Nephron progenitor cell (in vitro differentiated cells): Measurements from ENCODE around the gene ARHGAP31.

ENCODE experiments used
- DNase-seq: peaks from one replicate; pipeline ENCODE4 v3.0.0; 2021
- H3K27ac Mint-ChIP-seq: 2 replicates; pipeline ENCODE4 v1.8.0; 2021; ENCODE audit warnings: mild to moderate bottlenecking, moderate library complexity, mixed read lengths
- H3K27me3 Mint-ChIP-seq: 2 replicates; pipeline ENCODE4 v1.8.0; 2021; ENCODE audit warnings: mild to moderate bottlenecking, low read depth, mixed read lengths; ENCODE audit not compliant: poor library complexity
- H3K36me3 Mint-ChIP-seq: 2 replicates; pipeline ENCODE4 v1.8.0; 2021; ENCODE audit warnings: low read depth, mixed read lengths
- H3K4me1 Mint-ChIP-seq: 2 replicates; pipeline ENCODE4 v1.8.0; 2021; ENCODE audit warnings: mixed read lengths
- H3K4me3 Mint-ChIP-seq: 2 replicates; pipeline ENCODE4 v1.8.0; 2021; ENCODE audit warnings: mild to moderate bottlenecking, moderate library complexity, mixed read lengths
- H3K9me3 Mint-ChIP-seq: 2 replicates; pipeline ENCODE4 v1.8.0; 2021; ENCODE audit warnings: mild to moderate bottlenecking, moderate library complexity, mixed read lengths
- CTCF ChIP-seq: fragments of 200-600 bp; sonication (generic); IDR thresholded peaks from 2 replicates; pipeline ENCODE4 v1.5.0; 2021; ENCODE audit warnings: antibody characterized with exemption

ARHGAP31 gene

GRCh38 chr3:119378259-119378803, 84.1 kb downstream of the ARHGAP31 start:
- DNase-seq, result no peak
- Mint-ChIP-seq H3K27me3 (no peaks in the 10 kb centered on the region), H3K36me3 (peaks cover 28% of the 10 kb centered on the region), H3K4me3 (no peak overlapping the region), H3K4me1 (no peaks in the 10 kb centered on the region), H3K27ac (no peak overlapping the region), H3K9me3 (peaks cover 5% of the 10 kb centered on the region)
- TF ChIP-seq CTCF, result no peak

GRCh38 chr3:119380697-119381096, 86.5 kb downstream of the ARHGAP31 start:
- peaks cover 14% of the 10 kb centered on the region for H3K36me3 Mint-ChIP-seq
- no peak for TF ChIP-seq CTCF
- H3K27ac Mint-ChIP-seq, result no peak overlapping the region
- H3K27me3 Mint-ChIP-seq, result no peaks in the 10 kb centered on the region
- H3K9me3 Mint-ChIP-seq, result no peaks in the 10 kb centered on the region
- no peak overlapping the region for H3K4me3 Mint-ChIP-seq
- no peak for DNase-seq
- no peaks in the 10 kb centered on the region for H3K4me1 Mint-ChIP-seq

GRCh38 chr3:119382134-119382533, 88.0 kb downstream of the ARHGAP31 start:
- Mint-ChIP-seq H3K36me3 (peaks cover 14% of the 10 kb centered on the region), H3K27me3 (no peaks in the 10 kb centered on the region), H3K4me3 (no peak overlapping the region), H3K9me3 (no peaks in the 10 kb centered on the region), H3K4me1 (peaks cover 6% of the 10 kb centered on the region), H3K27ac (no peak overlapping the region)
- no peak for DNase-seq
- TF ChIP-seq CTCF, result no peak

GRCh38 chr3:119388577-119388976, 94.4 kb downstream of the ARHGAP31 start:
- TF ChIP-seq CTCF, result no peak
- Mint-ChIP-seq H3K9me3 (no peaks in the 10 kb centered on the region), H3K27me3 (no peaks in the 10 kb centered on the region), H3K36me3 (peaks cover 8% of the 10 kb centered on the region), H3K4me1 (peaks cover 6% of the 10 kb centered on the region), H3K4me3 (no peak overlapping the region), H3K27ac (no peak overlapping the region)
- DNase-seq, result no peak

GRCh38 chr3:119395923-119396358, 101.8 kb downstream of the ARHGAP31 start:
- peak overlapping the region; percentile 32 for H3K27ac Mint-ChIP-seq
- H3K27me3 Mint-ChIP-seq, result peaks cover 3% of the 10 kb centered on the region
- H3K4me3 Mint-ChIP-seq, result no peak overlapping the region
- TF ChIP-seq CTCF, result no peak
- H3K4me1 Mint-ChIP-seq, result no peaks in the 10 kb centered on the region
- peaks cover 5% of the 10 kb centered on the region for H3K36me3 Mint-ChIP-seq
- no peaks in the 10 kb centered on the region for H3K9me3 Mint-ChIP-seq
- DNase-seq, result no peak

GRCh38 chr3:119396870-119397269, 102.7 kb downstream of the ARHGAP31 start:
- DNase-seq, result no peak
- peaks cover 10% of the 10 kb centered on the region for H3K36me3 Mint-ChIP-seq
- peaks cover 3% of the 10 kb centered on the region for H3K27me3 Mint-ChIP-seq
- H3K4me3 Mint-ChIP-seq, result no peak overlapping the region
- H3K9me3 Mint-ChIP-seq, result no peaks in the 10 kb centered on the region
- TF ChIP-seq CTCF, result no peak
- no peak overlapping the region for H3K27ac Mint-ChIP-seq
- peaks cover 8% of the 10 kb centered on the region for H3K4me1 Mint-ChIP-seq
